ENCODE data around the gene ACTA2. TPM values are rescaled to one million over a fixed set of nuclear protein-coding genes. Genes with fewer than 3 reads are reported as not detected.

The ACTA2 gene
- total RNA-seq, 1 experiment from 2014 or later, result 25.4 TPM

DNA sequence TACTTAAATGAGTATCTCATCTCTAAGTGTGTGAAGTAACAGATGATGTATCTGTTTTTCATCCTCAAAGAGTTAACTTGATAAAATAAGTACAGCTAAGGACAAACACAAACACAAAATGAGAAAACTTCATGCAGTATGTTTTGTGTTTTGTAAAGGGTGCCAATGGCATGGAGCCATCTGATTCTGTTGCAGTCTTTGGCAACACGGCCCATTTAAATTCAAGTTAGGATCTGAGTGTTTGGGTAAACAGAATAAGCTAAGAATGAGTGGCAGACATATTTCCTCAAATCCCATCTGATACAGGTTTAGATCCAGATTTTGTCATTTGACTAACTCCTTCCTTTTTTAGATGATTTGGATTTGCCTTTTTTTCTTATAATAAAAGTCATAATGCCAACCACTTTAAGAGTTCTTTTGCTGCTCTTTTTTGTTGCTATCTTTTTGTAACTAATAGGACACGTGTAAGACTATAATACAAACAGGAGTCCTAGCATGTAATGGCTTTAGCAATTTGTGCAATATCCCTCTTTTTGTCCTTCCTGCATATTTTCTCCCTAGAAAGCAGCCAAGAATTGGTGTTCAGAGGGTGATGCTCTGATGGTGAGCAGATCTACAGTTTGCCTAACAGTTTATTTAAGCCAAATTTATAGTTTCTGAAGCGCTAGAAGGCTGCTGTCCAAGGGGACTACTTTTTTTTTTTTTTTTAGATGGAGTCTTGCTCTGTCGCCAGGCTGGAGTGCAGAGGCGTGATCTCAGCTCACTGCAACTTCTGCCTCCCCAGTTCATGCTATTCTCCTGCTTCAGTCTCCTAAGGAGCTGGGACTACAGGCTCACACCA is 18.9 kb upstream of the ACTA2 start:
- TF ChIP-seq, protein P1, sequence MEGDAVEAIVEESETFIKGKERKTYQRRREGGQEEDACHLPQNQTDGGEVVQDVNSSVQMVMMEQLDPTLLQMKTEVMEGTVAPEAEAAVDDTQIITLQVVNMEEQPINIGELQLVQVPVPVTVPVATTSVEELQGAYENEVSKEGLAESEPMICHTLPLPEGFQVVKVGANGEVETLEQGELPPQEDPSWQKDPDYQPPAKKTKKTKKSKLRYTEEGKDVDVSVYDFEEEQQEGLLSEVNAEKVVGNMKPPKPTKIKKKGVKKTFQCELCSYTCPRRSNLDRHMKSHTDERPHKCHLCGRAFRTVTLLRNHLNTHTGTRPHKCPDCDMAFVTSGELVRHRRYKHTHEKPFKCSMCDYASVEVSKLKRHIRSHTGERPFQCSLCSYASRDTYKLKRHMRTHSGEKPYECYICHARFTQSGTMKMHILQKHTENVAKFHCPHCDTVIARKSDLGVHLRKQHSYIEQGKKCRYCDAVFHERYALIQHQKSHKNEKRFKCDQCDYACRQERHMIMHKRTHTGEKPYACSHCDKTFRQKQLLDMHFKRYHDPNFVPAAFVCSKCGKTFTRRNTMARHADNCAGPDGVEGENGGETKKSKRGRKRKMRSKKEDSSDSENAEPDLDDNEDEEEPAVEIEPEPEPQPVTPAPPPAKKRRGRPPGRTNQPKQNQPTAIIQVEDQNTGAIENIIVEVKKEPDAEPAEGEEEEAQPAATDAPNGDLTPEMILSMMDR (IDR thresholded peaks at IDR 0.05; ENCODE audit: unreplicated experiment), result no peak

DNA sequence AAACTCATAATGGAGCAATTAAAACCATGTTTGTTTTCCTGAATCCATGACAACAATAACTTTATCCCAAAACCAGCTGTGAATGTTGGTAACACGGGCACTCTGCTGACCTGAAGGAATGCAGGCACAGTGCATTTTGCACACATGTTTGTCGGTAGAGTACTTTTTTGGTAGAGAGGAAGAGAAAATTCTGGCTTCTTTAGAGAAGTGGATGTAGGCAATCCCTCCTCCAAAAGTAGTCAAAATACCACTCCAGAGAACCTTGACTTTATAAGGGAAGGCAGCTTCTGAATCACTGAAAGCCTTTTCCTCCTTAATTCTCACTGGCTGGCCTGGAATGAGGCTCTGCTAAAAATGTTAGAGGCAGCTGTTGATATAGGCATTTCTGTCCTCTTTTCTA is 15.8 kb upstream of the ACTA2 start:
- intact Hi-C loops (cut with micrococcal nuclease), result no loop called here
- H3K4me1 Mint-ChIP-seq (ENCODE audit: insufficient read depth, unreplicated experiment), result peaks cover 11% of the 10 kb centered on the region
- H3K9me3 Mint-ChIP-seq (ENCODE audit: unreplicated experiment), result no peaks in the 10 kb centered on the region
- no peaks in the 10 kb centered on the region for H3K36me3 Mint-ChIP-seq (ENCODE audit: insufficient read depth, unreplicated experiment)
- no peak for DNase-seq (ENCODE audit: unreplicated experiment)
- no peak overlapping the region for H3K4me3 Mint-ChIP-seq (ENCODE audit: unreplicated experiment)
- ChIA-PET CTCF (interaction anchor here (1.0 to 1.3 kb wide), 3 partner anchors 22 to 36 kb away, joined by 3 to 4 read pairs (median 4); partner anchors contain the start of gene FAS), POLR2A (interaction anchor here (0.6 to 1.1 kb wide), 3 partner anchors 22 to 128 kb away, joined by 3 to 4 read pairs (median 3); partner anchors contain the start of gene FAS)
- TF ChIP-seq, protein P1 (IDR thresholded peaks at IDR 0.05; ENCODE audit: unreplicated experiment), result no peak
- H3K27me3 Mint-ChIP-seq (ENCODE audit: insufficient read depth, unreplicated experiment), result no peaks in the 10 kb centered on the region
- no peak overlapping the region for H3K27ac Mint-ChIP-seq (ENCODE audit: low read depth, unreplicated experiment)
- BruUV-seq (replicated peaks), result no TSS peak

More for the DNA sequence above, 18.9 kb upstream of the ACTA2 start:
- intact Hi-C loops (cut with micrococcal nuclease), result no loop called here
- Mint-ChIP-seq H3K27me3 (ENCODE audit: insufficient read depth, unreplicated experiment) (no peaks in the 10 kb centered on the region), H3K36me3 (ENCODE audit: insufficient read depth, unreplicated experiment) (peaks cover 6% of the 10 kb centered on the region), H3K9me3 (ENCODE audit: unreplicated experiment) (no peaks in the 10 kb centered on the region), H3K4me3 (ENCODE audit: unreplicated experiment) (no peak overlapping the region), H3K27ac (ENCODE audit: low read depth, unreplicated experiment) (no peak overlapping the region), H3K4me1 (ENCODE audit: insufficient read depth, unreplicated experiment) (peaks cover 12% of the 10 kb centered on the region)
- ChIA-PET CTCF (interaction anchor here (0.6 to 0.8 kb wide), 2 partner anchors 38 to 243 kb away, joined by 3 read pairs; no protein-coding TSS in a partner anchor), POLR2A (interaction anchor here (1.4 to 6.3 kb wide), 2 partner anchors 20 to 26 kb away, joined by 3 to 72 read pairs; partner anchors contain the start of gene FAS)
- no peak for DNase-seq (ENCODE audit: unreplicated experiment)
- BruUV-seq (replicated peaks), result no TSS peak

DNA sequence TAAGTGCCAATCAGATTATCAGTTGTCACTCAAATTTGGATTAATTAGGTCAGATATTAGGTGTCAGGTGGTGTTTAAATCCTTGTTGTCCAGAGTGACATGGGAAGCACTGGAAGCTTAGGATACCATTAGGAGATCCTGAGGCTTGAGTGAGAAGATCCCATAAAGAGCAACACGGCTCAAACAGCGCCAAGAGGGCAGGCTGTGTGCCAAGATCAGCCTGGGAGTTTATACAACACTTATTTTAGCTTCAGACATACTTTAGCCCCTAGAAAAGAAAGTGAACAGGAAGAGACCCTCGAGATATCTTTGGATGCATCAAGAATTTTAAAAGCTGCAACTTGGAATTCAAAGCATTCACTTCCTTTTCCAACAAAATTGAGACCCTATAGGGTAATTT is 14.2 kb upstream of the ACTA2 start:
- BruUV-seq (replicated peaks), result no TSS peak
- Mint-ChIP-seq H3K9me3 (ENCODE audit: unreplicated experiment) (no peaks in the 10 kb centered on the region), H3K4me3 (ENCODE audit: unreplicated experiment) (no peak overlapping the region), H3K36me3 (ENCODE audit: insufficient read depth, unreplicated experiment) (no peaks in the 10 kb centered on the region), H3K27ac (ENCODE audit: low read depth, unreplicated experiment) (no peak overlapping the region), H3K27me3 (ENCODE audit: insufficient read depth, unreplicated experiment) (no peaks in the 10 kb centered on the region), H3K4me1 (ENCODE audit: insufficient read depth, unreplicated experiment) (peaks cover 11% of the 10 kb centered on the region)
- intact Hi-C loops (cut with micrococcal nuclease), result no loop called here
- CTCF ChIA-PET, result no interaction called here
- TF ChIP-seq, protein P1 (IDR thresholded peaks at IDR 0.05; ENCODE audit: unreplicated experiment), result no peak
- no peak for DNase-seq (ENCODE audit: unreplicated experiment)
- POLR2A ChIA-PET, result interaction anchor here (0.7 to 1.6 kb wide), 2 partner anchors 32 to 99 kb away, joined by 5 read pairs; no protein-coding TSS in a partner anchor

DNA sequence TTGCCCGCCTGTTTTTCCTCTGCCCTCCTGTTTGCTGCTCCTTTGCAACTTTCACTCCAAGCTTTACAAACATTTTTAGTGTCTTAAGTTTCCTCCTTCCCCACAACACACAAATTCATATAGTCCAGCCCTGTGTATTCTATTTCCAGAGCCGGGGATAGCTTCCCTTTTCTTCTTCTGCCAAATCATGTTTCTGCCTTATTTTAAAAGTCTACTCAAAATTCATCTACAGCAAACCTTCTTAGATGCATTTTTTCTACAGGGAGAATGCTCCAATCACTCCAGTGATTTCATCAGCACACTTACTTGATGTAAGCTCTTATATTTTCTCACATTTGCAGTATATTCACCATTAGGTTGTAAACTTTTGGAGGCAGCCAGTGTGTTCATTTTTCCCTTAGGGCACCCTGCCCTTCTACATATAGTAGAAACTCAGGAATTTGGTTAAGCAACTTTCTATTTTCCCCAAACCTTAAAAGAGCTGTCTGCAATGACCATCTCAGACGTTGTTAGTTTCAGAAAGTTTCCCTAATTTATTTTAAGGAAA is 12.4 kb upstream of the ACTA2 start:
- TF ChIP-seq, protein P1 (IDR thresholded peaks at IDR 0.05; ENCODE audit: unreplicated experiment), result no peak
- CTCF ChIA-PET, result interaction anchor here (0.9 to 1.1 kb wide), 4 partner anchors 19 to 130 kb away, joined by 3 to 4 read pairs (median 4); no protein-coding TSS in a partner anchor
- DNase-seq (ENCODE audit: unreplicated experiment), result no peak
- Mint-ChIP-seq H3K4me3 (ENCODE audit: unreplicated experiment) (no peak overlapping the region), H3K4me1 (ENCODE audit: insufficient read depth, unreplicated experiment) (peaks cover 11% of the 10 kb centered on the region), H3K36me3 (ENCODE audit: insufficient read depth, unreplicated experiment) (no peaks in the 10 kb centered on the region), H3K9me3 (ENCODE audit: unreplicated experiment) (no peaks in the 10 kb centered on the region), H3K27me3 (ENCODE audit: insufficient read depth, unreplicated experiment) (no peaks in the 10 kb centered on the region), H3K27ac (ENCODE audit: low read depth, unreplicated experiment) (no peak overlapping the region)
- BruUV-seq (replicated peaks), result no TSS peak
- intact Hi-C loops (cut with micrococcal nuclease), result no loop called here
- POLR2A ChIA-PET, result interaction anchor here (0.7 to 1.9 kb wide), 6 partner anchors 8 to 26 kb away, joined by 3 to 14 read pairs (median 4); partner anchors contain the start of gene FAS
